H9 (cell line): Measurements from ENCODE around the gene MAST4. TPM values are rescaled to one million over a fixed set of nuclear protein-coding genes. Genes with fewer than 3 reads are reported as not detected.
A peak's percentile ranks its signal among the peaks of the same experiment; 100 is the strongest.

ENCODE experiments used
- DNase-seq: peaks from one replicate; pipeline ENCODE4 v3.0.0-alpha.2; 2017
- H2AFZ ChIP-seq: one replicate; pipeline ENCODE4 v1.6.1; 2013; ENCODE audit warnings: mild to moderate bottlenecking, low read length, control low read depth, moderate library complexity
- H2AK5ac ChIP-seq: 2 replicates; pipeline ENCODE4 v1.6.1; 2013; ENCODE audit warnings: low read length, control low read depth, mixed read lengths; ENCODE audit not compliant: insufficient read length
- H2BK120ac ChIP-seq: one replicate; pipeline ENCODE4 v1.6.1; 2013; ENCODE audit warnings: low read depth, mild to moderate bottlenecking, low read length, control low read depth, inconsistent platforms; ENCODE audit not compliant: poor library complexity, severe bottlenecking
- H2BK12ac ChIP-seq: 2 replicates; pipeline ENCODE4 v1.6.1; 2013; ENCODE audit warnings: low read length, control low read depth, mixed read lengths, low read depth; ENCODE audit not compliant: insufficient read length
- H2BK15ac ChIP-seq: 2 replicates; pipeline ENCODE4 v1.6.1; 2013; ENCODE audit warnings: low read depth, low read length, control low read depth
- H2BK20ac ChIP-seq: one replicate; pipeline ENCODE4 v1.6.1; 2013; ENCODE audit warnings: low read depth, mild to moderate bottlenecking, low read length, control low read depth, inconsistent platforms; ENCODE audit not compliant: poor library complexity, severe bottlenecking
- H2BK5ac ChIP-seq: 2 replicates; pipeline ENCODE4 v1.6.1; 2013; ENCODE audit warnings: low read length, control low read depth, mixed read lengths; ENCODE audit not compliant: insufficient read length
- H3K14ac ChIP-seq: 2 replicates; pipeline ENCODE4 v1.6.1; 2013; ENCODE audit warnings: low read length, control low read depth; ENCODE audit not compliant: insufficient read depth
- H3K18ac ChIP-seq: 2 replicates; pipeline ENCODE4 v1.6.1; 2013; ENCODE audit warnings: low read depth, mild to moderate bottlenecking, mixed read lengths, low read length, control low read depth; ENCODE audit not compliant: insufficient read length
- H3K23ac ChIP-seq: 2 replicates; pipeline ENCODE4 v1.6.1; 2013; ENCODE audit warnings: low read length, control low read depth, mixed read lengths, low read depth; ENCODE audit not compliant: insufficient read length
- H3K23me2 ChIP-seq: 2 replicates; pipeline ENCODE4 v1.6.1; 2013; ENCODE audit warnings: low read depth, mild to moderate bottlenecking, mixed read lengths, low read length, control low read depth; ENCODE audit not compliant: insufficient read length, poor library complexity, severe bottlenecking
- H3K27ac ChIP-seq: 2 replicates; pipeline ENCODE4 v1.5.1; 2013; ENCODE audit warnings: low read length, control low read depth, mixed read lengths, low read depth; ENCODE audit not compliant: insufficient read length
- H3K27me3 ChIP-seq: 2 replicates; pipeline ENCODE4 v1.6.1; 2013; ENCODE audit warnings: low read length, control low read depth, inconsistent platforms; ENCODE audit not compliant: insufficient read depth
- H3K4ac ChIP-seq: 2 replicates; pipeline ENCODE4 v1.6.1; 2013; ENCODE audit warnings: low read depth, mild to moderate bottlenecking, control low read depth, inconsistent platforms, low read length, moderate library complexity
- H3K4me1 ChIP-seq: 2 replicates; pipeline ENCODE4 v1.6.1; 2013; ENCODE audit warnings: low read length, control low read depth, inconsistent platforms; ENCODE audit not compliant: insufficient read depth
- H3K4me2 ChIP-seq: 2 replicates; pipeline ENCODE4 v1.6.1; 2013; ENCODE audit warnings: low read length, control low read depth, mixed read lengths; ENCODE audit not compliant: insufficient read length, insufficient read depth
- H3K56ac ChIP-seq: 2 replicates; pipeline ENCODE4 v1.6.1; 2013; ENCODE audit warnings: low read depth, mild to moderate bottlenecking, mixed read lengths, low read length, control low read depth; ENCODE audit not compliant: insufficient read length
- H3K79me1 ChIP-seq: 2 replicates; pipeline ENCODE4 v1.6.1; 2013; ENCODE audit warnings: low read depth, mild to moderate bottlenecking, moderate library complexity, low read length, control low read depth, inconsistent platforms; ENCODE audit not compliant: insufficient read depth, poor library complexity, severe bottlenecking
- H3K79me2 ChIP-seq: 2 replicates; pipeline ENCODE4 v1.6.1; 2013; ENCODE audit warnings: low read length, control low read depth, inconsistent platforms; ENCODE audit not compliant: insufficient read depth
- H3K9ac ChIP-seq: 2 replicates; pipeline ENCODE4 v1.6.1; 2013; ENCODE audit warnings: low read length, control low read depth, mixed read lengths; ENCODE audit not compliant: insufficient read length; ENCODE audit errors: extremely low read depth
- H3K9me3 ChIP-seq: one replicate; pipeline ENCODE4 v1.6.1; 2013; ENCODE audit warnings: low read depth, low read length, inconsistent platforms; ENCODE audit not compliant: control insufficient read depth
- H3T11ph ChIP-seq: one replicate; pipeline ENCODE4 v1.6.1; 2013; ENCODE audit warnings: mild to moderate bottlenecking, low read length, control low read depth, inconsistent platforms
- H4K20me1 ChIP-seq: one replicate; pipeline ENCODE4 v1.6.1; 2013; ENCODE audit not compliant: control insufficient read depth, insufficient read length, insufficient read depth
- H4K5ac ChIP-seq: 2 replicates; pipeline ENCODE4 v1.6.1; 2013; ENCODE audit warnings: low read depth, mild to moderate bottlenecking, mixed read lengths, low read length, control low read depth; ENCODE audit not compliant: insufficient read length
- H4K8ac ChIP-seq: replicated peaks from 2 replicates; pipeline ENCODE4 v1.6.1; 2013; ENCODE audit warnings: low read length, control low read depth, mixed read lengths, low read depth; ENCODE audit not compliant: insufficient read length
- H4K91ac ChIP-seq: 2 replicates; pipeline ENCODE4 v1.6.1; 2013; ENCODE audit warnings: low read depth, mild to moderate bottlenecking, moderate library complexity, mixed read lengths, low read length, control low read depth; ENCODE audit not compliant: insufficient read length
- H3K27ac Mint-ChIP-seq, 3 experiments: 2 replicates in 2 of 3; 3 replicates in 1 of 3; pipeline ENCODE4 v1.8.0; 2020 to 2021; ENCODE audit warnings: mixed read lengths in 3 of 3, mild to moderate bottlenecking in 1 of 3, moderate library complexity in 1 of 3
- H3K27me3 Mint-ChIP-seq: 2 replicates; pipeline ENCODE4 v1.8.0; 2021; ENCODE audit warnings: low read depth, mild to moderate bottlenecking, moderate library complexity, mixed read lengths
- H3K36me3 Mint-ChIP-seq, 3 experiments: 2 replicates in 2 of 3; 3 replicates in 1 of 3; pipeline ENCODE4 v1.8.0; 2020 to 2021; ENCODE audit warnings: low read depth in 3 of 3, mixed read lengths in 3 of 3; ENCODE audit not compliant: insufficient read depth in 1 of 3
- H3K4me1 Mint-ChIP-seq, 2 experiments: 2 replicates each; pipeline ENCODE4 v1.8.0; 2020; ENCODE audit warnings: mixed read lengths in 2 of 2
- H3K4me3 Mint-ChIP-seq, 2 experiments: 2 replicates in 1 of 2; 3 replicates in 1 of 2; pipeline ENCODE4 v1.8.0; 2020 to 2021; ENCODE audit warnings: mild to moderate bottlenecking in 2 of 2, mixed read lengths in 2 of 2, moderate library complexity in 1 of 2
- H3K9me3 Mint-ChIP-seq, 2 experiments: 2 replicates in 1 of 2; 3 replicates in 1 of 2; pipeline ENCODE4 v1.8.0; 2020; ENCODE audit warnings: mild to moderate bottlenecking in 2 of 2, mixed read lengths in 2 of 2, moderate library complexity in 1 of 2
- WGBS: extraction: QIAGEN DNeasy Blood & Tissue Kit; methylation state at CpG from one replicate; pipeline ENCODE4 v1.1.7; 2013; ENCODE audit warnings: missing lambda C conversion rate, low lambda C conversion rate, mixed read lengths; ENCODE audit not compliant: insufficient read length; ENCODE audit errors: extremely low coverage; 5-methylcytosine and 5-hydroxymethylcytosine counted together
- total RNA-seq: library from RNA; stranded (reverse); gene quantifications from 2 replicates; pipeline ENCODE4 v1.2.1, GENCODE V29; 2021
- TF ChIP-seq, protein P1 (sequence below): fragments of 200-600 bp; sonication (generic); conservative IDR thresholded peaks from 3 replicates; pipeline ENCODE4 v1.8.0; 2021; ENCODE audit warnings: antibody characterized with exemption, mild to moderate bottlenecking

Gene MAST4
- total RNA-seq, 1 experiment from 2014 or later: 3.7 TPM

DNA sequence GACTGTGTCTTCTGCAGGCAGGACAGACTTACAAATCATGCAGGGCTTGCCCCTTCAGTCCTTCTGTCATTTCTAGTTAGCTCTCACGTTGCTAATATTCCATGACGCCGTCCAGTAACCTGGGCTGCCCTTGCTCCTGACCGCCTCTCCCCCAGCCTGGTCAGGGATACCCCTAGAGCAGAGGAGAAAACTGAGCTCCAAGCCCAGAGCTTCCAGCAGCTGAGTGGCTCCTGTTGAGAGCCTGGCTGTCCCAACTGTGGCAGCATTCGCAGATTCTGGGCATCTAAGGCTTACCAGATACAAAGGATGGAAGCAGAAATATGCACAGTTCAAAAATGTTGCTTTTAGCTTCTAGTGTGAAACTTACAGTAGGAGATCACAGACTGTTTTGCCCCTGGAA lies 415.2 kb downstream of the MAST4 start:
- H4K5ac ChIP-seq: no peak overlapping the region
- no peak overlapping the region for H4K91ac ChIP-seq
- H4K8ac ChIP-seq: no peak overlapping the region
- Mint-ChIP-seq H3K36me3 (no peaks in the 10 kb centered on the region), H3K4me3 (no peak overlapping the region), H3K27me3 (peaks cover 8% of the 10 kb centered on the region), H3K9me3 (no peaks in the 10 kb centered on the region), H3K4me1 (peaks cover 16 to 28% of the 10 kb centered on the region in 2 experiments), H3K27ac (peak overlapping the region in 2 of 3 experiments; percentile 5 to 68; a peak in 3 of 7 replicates)
- TF ChIP-seq, protein P1, sequence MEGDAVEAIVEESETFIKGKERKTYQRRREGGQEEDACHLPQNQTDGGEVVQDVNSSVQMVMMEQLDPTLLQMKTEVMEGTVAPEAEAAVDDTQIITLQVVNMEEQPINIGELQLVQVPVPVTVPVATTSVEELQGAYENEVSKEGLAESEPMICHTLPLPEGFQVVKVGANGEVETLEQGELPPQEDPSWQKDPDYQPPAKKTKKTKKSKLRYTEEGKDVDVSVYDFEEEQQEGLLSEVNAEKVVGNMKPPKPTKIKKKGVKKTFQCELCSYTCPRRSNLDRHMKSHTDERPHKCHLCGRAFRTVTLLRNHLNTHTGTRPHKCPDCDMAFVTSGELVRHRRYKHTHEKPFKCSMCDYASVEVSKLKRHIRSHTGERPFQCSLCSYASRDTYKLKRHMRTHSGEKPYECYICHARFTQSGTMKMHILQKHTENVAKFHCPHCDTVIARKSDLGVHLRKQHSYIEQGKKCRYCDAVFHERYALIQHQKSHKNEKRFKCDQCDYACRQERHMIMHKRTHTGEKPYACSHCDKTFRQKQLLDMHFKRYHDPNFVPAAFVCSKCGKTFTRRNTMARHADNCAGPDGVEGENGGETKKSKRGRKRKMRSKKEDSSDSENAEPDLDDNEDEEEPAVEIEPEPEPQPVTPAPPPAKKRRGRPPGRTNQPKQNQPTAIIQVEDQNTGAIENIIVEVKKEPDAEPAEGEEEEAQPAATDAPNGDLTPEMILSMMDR: no peak
- H3K79me2 ChIP-seq: no peaks in the 10 kb centered on the region
- H3K4me1 ChIP-seq: no peaks in the 10 kb centered on the region; the same call in 1 of the 2 replicates
- no peak overlapping the region for H3K4ac ChIP-seq
- H3K27me3 ChIP-seq: no peaks in the 10 kb centered on the region
- no peak overlapping the region for H2AK5ac ChIP-seq
- no peak for DNase-seq
- no peak overlapping the region for H3K56ac ChIP-seq
- H3K14ac ChIP-seq: no peak overlapping the region
- no peak overlapping the region for H2BK120ac ChIP-seq
- H2BK20ac ChIP-seq: no peak overlapping the region
- no peak overlapping the region for H3K9ac ChIP-seq
- no peaks in the 10 kb centered on the region for H3K23me2 ChIP-seq
- peaks cover 3% of the 10 kb centered on the region for H3K79me1 ChIP-seq
- WGBS: no CpG with 5 or more reads among the region's 5 CpGs
- H3K27ac ChIP-seq: no peak overlapping the region
- no peak overlapping the region for H2AFZ ChIP-seq
- H2BK15ac ChIP-seq: no peak overlapping the region
- H3K23ac ChIP-seq: no peak overlapping the region
- no peak overlapping the region for H3T11ph ChIP-seq
- no peak overlapping the region for H2BK12ac ChIP-seq
- H4K20me1 ChIP-seq: no peaks in the 10 kb centered on the region
- H2BK5ac ChIP-seq: no peak overlapping the region
- H3K18ac ChIP-seq: no peak overlapping the region
- no peak overlapping the region for H3K4me2 ChIP-seq
- H3K9me3 ChIP-seq: no peaks in the 10 kb centered on the region
